GM18517 (cell line): ENCODE results near the gene KCNK13.
"Not testable (repeated sequence)": the region's sequence is repeated elsewhere in the genome, so short reads cannot be mapped to it uniquely, and the experiment has no call there.

Experiments used
- ATAC-seq: cut with Tn5 transposase; IDR thresholded peaks from one replicate; pipeline ENCODE4 v1.9.1; 2021; ENCODE audit warnings: mild to moderate bottlenecking, moderate library complexity; ENCODE audit not compliant: unreplicated experiment

The KCNK13 gene

DNA sequence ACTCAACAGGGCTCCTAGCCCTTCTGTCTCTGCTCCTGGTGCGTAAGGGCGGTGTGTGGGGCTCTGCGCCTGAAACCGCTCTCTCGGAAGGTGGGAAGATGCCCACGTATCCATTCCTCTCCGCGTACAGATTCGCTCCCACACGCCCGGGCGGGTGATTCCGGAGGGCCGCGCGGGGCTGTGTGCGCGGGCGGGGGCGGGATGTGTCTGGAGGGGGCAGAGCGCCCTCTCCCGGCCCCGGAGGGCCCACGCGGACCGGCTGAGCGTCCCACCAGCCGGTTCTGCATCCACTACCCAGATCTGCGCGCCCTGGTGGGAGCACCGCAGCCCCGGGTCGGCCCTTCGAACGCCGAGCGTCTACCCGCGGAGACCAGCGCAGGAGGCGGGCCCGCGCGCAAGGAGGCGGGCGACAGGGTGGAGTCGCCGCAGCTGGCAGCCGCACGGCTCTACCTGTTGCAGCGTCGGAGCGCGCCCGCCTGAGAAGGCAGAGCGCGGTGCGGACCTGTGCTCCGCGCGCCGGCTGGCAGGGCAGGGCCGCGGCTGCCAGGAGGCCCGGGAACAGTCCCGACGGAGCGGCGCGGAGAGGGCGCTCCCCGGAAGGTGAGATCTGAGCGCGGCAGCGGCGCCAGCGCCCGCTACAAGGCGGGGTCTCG lies 1.4 kb upstream of the KCNK13 start:
- peak; percentile 54 for ATAC-seq

DNA sequence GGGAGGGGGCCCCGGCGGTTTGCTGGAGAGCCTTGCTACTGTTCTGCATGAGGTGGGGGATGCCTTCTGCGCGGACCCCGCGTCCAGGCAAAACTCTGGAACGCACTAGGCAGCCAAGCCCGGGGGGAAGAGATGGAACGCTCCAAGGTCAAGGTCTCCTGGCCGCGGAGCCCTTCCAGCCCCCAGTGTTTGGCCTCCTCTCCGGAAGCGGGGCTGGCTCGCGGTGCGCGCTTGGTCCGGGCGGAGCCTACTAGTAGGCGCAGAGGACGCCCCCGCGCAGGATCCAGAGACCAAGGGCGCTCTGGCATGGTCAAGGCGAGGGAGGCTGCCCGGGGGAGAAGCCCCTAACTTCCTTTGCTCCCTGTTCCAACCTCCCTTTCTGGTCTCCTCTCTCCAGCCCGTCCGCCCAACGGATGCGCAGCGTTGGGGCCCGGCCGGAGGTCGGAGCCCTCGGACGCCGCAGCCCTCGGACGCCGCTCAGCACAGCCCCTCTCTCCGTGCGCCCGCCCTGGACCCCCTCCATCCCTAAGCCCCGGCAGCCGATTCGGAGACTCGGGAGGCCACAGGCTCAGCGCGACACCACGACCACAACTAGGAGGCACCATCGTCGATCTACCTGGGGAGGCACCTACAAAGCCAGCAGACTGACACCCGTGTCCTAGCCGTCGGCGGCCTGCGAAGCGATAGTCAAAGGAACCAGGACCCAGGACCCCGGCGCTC lies 669 bp upstream of the KCNK13 start:
- no peak for ATAC-seq

DNA sequence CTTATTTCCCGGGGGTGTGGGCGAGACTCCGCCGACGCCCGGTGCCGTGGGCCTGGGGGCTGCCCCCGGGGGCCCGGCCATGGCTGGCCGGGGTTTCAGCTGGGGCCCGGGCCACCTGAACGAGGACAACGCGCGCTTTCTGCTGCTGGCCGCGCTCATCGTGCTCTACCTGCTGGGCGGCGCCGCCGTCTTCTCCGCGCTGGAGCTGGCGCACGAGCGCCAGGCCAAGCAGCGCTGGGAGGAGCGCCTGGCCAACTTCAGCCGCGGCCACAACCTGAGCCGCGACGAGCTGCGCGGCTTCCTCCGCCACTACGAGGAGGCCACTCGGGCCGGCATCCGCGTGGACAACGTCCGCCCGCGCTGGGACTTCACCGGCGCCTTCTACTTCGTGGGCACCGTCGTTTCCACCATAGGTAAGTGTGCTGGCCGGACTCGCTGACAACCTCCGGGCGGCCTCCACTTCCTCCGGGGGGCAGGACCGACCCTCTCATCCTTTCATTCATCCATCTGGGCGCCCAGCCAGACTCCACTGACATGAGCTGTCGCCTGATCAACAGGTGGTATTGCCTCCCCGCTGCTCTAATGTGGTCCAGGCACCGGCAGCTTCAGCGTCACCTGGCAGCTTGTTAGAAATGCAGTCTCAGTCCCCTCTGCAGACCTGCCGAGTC lies 467 bp downstream of the KCNK13 start:
- ATAC-seq: no peak

DNA sequence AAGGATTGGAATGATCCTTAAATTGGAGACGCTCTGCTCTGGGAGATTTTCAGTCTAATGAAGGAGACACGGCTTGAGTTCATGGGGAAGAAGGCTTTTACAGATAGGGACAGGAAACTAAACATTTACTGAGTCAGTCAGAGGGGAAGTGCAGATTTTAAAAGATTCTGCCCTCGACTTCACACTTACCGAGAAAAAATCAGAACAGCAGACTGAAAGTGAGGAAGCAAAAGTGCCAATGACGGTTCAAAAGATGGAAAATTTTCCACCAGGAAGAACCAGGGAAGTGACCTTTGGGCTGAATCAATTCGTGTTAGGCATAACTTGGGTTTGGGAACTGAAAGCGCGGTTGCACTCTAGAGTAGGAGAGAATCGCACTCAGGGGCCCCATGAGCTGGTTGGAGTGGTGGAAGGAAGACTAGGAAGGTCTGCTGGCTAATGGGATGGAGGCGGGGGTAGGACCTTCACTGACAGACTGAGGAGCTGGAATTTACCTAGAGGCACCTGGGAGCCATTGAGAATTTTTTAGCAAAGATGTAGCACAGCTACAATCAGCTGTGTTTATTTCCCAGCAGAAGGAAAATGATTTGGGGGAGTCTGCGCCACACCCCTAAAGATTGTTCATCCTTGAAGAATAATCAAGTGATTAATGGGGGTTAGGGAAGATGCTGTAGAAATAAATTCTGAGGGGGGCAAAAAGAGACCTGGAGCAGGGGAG lies 1.2 kb downstream of the KCNK13 start:
- ATAC-seq: no peak

DNA sequence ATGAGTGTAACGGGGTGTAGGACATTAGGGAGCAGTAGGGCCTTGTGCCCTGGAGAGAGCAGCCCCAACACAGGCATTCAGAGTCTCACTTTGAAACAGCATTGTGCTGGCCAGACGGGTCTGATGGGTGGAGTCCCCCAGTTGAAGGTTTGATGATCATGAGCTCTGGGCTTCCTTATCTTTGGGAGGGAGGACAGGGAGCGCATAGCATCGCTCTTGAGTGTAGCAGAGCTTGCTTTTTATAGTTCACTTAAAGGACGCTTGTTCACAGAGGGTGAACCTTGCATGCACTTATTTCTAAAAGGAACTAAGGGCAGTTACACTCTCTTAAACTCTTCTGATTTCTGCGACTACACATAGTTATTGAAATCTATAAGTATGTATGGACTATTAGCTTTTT lies 10.6 kb downstream of the KCNK13 start:
- no peak for ATAC-seq

DNA sequence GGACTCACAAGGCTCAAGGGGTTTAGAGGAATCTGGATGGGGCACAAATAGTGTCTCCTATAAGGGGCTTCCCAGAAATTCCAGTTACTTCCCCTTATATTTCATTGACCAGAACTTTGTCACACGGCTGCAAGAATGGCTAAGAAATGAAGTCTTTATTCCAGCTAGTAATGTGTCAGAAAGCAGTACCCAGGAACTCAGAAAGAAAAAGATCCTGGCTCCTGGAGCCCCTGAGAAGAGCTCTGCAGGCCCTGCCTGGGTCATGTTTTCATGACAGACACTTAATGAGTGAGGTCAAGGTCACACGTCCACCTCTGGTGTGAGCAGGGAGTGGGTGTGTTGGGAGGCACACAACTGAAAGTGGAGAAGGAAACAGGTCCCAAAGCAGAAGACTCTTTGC lies 17.8 kb downstream of the KCNK13 start:
- ATAC-seq: no peak

DNA sequence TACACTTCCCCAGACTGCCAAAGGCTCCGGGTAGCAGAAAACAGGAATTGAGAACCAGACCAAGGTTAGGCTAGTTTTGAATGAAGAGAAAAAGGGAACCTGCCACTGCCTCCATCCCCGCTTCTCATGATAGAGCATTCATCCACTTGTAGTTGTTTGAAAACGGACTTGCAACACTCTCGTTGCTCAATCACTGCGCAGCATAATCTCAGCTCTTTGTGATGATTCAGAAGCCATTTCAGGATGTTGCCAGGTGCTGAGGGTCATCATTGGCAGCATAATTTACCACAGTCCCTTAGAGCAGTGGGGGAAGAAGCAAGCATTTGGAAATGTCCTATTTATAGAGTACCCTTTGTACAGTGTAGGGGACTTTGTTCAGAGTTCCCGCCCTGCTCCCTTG lies 25.6 kb downstream of the KCNK13 start:
- ATAC-seq: no peak

DNA sequence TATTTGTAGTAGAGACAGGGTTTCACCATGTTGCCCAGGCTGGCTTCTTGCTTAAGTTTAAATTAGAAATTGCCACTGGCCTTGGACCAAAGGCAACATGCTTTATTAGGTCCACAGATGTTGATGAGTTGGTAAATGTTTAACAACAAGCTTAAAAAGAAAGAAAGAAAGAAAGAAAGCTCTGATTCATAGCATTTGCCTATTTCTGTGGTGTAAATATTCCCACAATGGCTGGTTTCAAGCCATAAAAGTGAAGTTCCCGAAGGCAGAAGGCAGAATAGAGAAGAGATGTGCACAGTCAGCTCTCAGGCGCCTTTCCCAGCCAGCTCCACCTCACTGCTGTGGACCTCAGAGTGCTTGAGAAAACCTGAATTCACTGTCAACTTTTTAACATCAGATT lies 26.4 kb downstream of the KCNK13 start:
- ATAC-seq: no peak

DNA sequence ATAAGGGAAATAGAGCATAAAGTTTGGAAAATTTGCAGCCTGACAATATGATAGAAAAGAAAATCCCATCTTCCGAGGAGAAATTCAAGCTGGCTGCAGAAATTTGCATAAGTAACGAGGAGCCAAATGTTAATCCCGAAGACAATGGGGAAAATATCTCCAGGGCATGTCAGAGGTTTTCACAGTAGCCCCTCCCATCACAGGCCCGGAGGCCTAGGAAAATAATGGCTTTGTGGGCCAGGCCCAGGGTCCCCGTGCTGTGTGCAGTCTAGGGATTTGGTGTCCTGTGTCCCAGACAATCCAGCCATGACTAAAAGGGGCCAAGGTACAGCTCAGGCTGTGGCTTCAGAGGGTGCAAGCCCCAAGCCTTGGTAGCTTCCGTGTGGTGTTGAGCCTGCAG lies 27.7 kb downstream of the KCNK13 start:
- not testable (repeated sequence) for ATAC-seq

DNA sequence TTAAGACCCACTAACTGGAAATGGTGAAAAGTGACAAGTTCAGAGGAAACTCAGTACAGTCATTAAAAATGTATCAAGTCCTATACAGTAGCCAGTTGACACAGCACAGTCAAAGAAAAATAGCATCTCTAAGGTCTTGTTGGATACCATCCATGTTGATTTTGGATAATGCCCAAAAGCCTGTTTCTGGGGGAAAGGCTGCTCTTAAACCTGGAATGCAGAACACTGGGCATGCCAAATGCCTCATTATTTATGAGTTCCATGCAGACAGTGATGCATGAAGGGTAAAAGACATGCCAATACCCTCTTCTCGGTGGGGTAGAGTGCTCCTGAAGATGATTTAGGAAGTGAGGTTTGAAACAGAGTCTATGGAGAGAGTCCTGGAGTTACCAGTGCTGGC lies 29.6 kb downstream of the KCNK13 start:
- no peak for ATAC-seq

DNA sequence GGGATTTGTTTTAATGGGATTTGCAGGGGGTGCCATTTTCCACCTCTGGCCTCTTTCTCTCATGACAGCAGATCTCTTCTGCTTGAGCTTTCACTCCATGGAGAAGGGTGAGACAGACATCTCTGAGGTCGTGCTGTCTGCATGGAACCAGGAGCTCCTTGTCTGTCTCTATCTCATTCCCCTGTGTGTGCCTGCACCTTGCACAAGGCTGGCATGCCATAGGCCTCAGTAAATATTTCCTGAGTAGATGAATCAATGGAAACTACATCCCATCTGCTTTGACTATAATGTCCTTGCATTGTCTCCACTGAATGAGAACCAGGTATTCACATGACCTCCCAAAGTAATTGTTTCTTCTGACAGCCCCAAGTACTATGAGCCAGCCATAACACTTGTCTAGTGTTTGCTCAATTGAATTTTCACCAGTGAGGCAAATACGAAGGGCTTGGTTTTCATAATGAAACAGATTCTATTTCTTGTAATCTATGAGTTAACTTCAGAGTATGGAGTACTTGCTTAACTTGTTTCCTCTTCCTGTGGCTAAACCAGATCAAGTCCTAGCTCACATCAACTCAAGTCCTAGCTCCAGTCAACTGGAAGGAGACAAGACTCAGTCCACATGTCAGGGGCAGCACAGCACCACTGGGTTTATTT lies 32.3 kb downstream of the KCNK13 start:
- ATAC-seq: no peak

DNA sequence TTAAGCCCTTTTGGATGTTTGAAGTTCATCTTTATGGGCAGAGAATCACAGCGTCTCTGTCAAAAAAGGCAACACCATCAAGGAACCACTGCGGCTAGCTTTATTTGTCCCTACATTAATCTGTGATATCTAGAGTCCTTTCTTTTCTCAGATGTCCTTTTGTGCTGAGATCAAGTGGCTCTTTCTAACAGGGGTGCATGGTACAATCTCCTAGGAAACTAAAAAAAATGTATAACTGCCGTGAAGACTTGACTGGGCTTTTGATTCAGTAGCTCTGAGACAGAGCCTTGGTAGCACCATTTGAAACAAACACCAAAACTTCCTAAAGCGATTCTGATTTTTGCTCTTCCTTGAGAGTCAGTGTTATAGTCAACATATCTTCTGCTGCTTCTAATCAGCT lies 33.3 kb downstream of the KCNK13 start:
- ATAC-seq: no peak

DNA sequence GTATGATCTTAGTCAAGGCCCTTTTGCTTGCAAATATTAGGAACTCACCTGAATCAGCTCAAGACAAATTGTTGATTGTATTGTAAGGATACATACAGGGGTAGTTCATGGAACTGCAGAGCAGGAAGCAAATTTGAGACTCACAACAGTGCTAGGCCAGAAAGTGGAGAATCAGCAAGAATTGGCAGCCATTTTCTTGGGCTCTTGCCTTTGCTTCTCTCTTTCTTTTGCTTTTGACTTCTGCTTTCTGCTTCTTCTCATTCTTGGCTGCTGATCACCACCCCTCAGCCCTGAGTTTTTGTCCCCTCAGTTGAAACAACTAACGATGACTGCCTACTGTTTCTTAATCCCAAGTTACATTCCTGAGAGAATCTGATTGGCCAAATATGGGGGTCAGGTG lies 34.8 kb downstream of the KCNK13 start:
- ATAC-seq: no peak

DNA sequence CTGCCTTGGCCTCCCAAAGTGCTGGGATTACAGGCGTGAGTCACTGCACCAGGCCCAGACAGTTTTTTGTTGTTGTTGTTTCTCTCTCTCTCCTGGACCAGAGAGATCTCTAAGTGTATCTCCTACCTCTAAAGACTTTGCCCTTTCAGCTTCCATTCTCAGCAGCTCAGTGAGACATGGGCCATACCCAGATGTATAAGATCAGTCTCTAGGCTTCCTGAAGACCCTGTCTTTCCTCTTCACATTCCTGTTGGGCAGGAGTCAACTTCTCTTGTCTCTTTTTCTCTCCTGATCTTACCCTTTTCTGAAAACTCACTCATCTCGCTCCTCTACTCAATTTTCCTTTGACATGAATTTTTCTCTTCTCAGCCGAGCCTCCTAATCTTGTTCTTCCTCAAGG lies 42.0 kb downstream of the KCNK13 start:
- ATAC-seq: no peak

DNA sequence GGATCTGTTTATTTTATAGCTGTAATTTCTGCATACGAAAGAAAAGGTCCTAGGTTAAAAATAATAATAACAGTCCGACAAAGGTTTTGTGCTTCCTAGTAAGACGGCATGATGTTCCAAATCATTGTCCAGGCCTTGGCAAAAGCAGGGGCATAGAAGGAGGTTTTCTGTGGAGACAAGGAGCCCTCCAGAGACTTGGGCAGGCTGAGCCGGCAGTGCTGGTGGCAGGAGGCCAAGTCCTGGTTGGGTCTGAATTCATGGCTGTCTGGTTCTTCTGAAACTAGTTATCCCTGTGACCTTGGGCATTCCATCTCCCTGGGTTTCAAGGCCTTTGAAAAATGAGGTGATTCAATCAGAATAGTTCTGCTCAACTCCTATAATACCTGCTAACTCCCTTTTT lies 44.0 kb downstream of the KCNK13 start:
- no peak for ATAC-seq

DNA sequence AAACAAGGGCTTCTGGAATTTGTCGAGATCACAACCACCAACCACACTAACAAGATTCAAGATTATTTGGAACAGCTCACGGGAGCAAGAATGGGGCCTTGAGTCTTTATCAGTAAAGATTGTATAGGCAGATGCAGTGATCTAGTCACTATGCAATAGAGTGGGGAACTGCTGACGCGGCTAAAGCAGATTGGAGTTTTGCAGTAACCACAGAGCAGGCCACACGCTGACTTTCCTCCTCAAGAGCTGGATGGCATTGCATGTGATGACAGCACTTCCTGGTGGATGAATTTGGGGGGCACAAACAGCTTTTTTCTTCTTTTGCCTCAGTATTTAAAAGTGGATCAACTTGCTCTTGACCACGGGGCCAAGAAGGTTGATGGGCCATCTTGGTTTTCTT lies 46.0 kb downstream of the KCNK13 start:
- no peak for ATAC-seq

DNA sequence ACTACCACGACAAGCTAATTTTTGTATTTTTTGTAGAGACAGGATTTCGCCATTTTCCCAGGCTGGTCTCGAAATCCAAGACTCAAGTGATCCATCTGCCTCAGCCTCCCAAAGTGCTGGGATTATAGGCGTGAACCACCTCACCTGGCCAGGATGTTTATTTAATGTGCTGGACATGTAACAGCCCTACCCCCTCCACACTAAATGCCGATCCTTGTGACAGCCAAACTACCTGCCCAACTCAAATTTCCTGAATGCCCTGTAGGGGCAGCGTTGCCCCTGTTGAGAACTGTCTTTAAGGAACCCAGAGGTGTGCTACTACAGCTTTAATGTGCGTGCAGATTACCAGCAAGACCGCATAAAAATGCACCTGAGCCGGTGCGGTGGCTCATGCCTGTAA lies 48.1 kb downstream of the KCNK13 start:
- no peak for ATAC-seq

DNA sequence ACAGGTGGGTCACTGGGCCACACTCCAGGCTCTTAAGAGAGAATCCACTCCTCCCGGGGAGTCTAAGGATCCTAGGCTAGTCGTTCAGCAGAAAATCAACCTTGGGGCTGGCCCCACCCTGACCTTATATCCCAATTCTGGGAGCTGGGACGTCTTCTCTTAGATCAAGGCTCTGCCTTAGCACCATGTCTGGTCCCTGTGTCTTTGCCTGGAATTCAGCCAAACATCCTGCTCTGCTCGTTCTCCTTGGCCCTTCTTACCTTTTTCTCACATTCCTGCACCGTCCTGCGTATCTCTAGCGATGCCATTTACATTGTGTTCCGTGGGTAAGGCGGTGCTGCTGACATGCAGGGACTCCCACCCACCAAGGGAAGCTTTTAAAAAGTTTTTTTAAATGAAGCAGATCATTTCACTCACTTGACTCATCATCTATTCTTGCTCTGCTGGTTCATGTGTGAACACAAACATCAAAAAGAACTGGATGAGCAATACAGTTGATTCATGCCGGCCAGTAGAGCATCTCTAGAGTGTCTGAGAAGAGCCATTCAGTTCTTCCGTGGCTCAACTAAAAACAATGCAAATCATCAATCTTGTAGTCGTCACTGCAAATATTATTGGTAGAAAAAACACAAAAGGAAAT lies 50.2 kb downstream of the KCNK13 start:
- ATAC-seq: no peak

DNA sequence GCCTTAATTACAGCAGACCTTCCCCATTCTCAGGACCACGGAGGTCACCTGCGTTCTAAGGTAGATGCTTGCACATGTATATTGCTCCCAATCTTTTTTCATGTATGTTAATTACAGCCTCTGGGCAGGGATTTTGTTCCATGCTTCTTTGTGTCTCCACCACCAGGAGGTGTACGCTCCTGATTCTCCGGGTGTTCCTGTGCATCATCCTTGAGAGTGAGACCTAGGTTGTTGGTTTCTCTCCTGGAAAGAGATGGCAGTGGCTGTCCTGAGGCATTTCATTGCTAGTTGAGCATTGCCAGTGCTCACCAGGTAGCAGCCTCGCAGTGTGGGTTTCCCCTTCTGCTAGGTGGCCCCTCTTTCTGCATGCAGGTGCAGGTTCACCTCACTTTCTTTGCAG lies 52.8 kb downstream of the KCNK13 start:
- ATAC-seq: no peak

DNA sequence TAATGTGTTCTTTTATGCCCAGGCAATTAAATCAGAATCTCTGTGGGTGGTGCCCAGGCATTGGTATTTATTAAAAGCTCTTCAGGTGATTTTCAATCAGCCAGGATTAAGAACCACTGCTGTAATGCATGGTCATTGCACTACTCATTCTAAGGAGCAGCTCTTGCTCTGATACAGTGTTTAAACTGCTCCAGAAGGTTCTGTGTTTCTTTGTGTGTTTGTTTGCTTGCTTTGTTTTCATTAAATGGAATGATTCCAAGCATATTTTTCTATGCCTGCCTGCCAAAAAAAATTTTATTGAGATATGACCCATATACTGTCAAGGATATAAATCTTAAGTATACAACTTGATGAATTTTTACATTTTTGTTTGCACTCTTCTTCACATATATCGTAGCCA lies 54.0 kb downstream of the KCNK13 start:
- ATAC-seq: no peak

DNA sequence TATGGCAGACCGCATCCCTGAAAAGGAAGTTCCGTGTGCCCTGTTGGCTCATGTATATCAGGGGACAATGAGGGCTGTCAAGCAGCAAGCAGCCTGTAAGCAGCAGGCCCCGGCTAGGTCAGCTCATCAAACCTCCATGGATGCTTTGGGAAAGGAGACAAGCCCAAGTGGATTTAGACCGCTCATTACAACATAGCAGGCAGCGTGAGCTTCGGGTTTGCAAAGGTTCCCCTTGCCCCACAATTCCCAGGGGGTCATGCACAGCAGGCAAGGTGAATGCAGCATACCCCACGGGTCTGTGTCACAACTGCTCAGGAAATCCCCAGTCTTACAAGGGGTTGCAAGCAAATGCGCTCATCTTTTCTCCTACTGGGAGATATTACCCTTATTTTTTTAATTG lies 54.6 kb downstream of the KCNK13 start:
- ATAC-seq: no peak
